Central memory CD8-positive, alpha-beta T cell (primary cell): ENCODE measurements around the gene ABCD2.

Experiments used
- ATAC-seq: fragments of 150-1000 bp; cut with Tn5 transposase; replicated peaks from 2 replicates; pipeline ENCODE4 v1.10.0; 2022; ENCODE audit warnings: mild to moderate bottlenecking, moderate FRiP score, moderate number of reproducible peaks; ENCODE audit not compliant: poor library complexity, severe bottlenecking; ENCODE audit errors: extremely low read depth
- DNase-seq, 2 donors: peaks; one replicate each; pipeline ENCODE4 v3.0.0; 2021; ENCODE audit warnings: low spot score in 2 of 2
- H3K27ac Mint-ChIP-seq: one replicate; pipeline ENCODE4 v1.8.0; 2022; ENCODE audit warnings: low read depth, mild to moderate bottlenecking, moderate library complexity, mixed read lengths
- H3K27me3 Mint-ChIP-seq: one replicate; pipeline ENCODE4 v1.8.0; 2022; ENCODE audit warnings: mixed read lengths
- H3K36me3 Mint-ChIP-seq: one replicate; pipeline ENCODE4 v1.8.0; 2022; ENCODE audit warnings: mild to moderate bottlenecking, moderate library complexity, mixed read lengths; ENCODE audit not compliant: insufficient read depth
- H3K4me1 Mint-ChIP-seq: one replicate; pipeline ENCODE4 v1.8.0; 2022; ENCODE audit warnings: mixed read lengths
- H3K4me3 Mint-ChIP-seq: one replicate; pipeline ENCODE4 v1.8.0; 2022; ENCODE audit warnings: mild to moderate bottlenecking, moderate library complexity, mixed read lengths
- H3K9me3 Mint-ChIP-seq: one replicate; pipeline ENCODE4 v1.8.0; 2022; ENCODE audit warnings: mixed read lengths

ABCD2 gene

DNA sequence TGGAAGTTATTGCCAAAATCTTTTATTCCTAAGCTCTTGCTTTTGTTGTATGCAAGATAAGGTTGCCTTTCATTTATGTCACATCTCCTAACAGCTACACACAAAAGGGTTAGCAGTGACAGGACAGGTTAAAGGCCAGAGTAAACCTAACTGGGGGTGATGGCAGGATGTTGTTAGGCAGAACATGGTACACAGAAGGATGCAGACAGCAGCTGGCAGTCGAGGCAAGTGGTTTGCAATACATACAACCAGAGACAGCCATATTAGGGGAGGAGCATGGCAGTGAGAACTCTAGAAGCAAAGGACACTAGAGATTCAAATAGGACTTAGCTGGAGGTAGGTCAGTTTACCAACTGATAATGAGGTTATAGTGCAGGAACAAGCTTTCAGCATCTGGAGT lies 2.7 kb upstream of the ABCD2 start:
- no peaks in the 10 kb centered on the region for H3K9me3 Mint-ChIP-seq
- no peaks in the 10 kb centered on the region for H3K27me3 Mint-ChIP-seq
- peak overlapping the region; percentile 29 for H3K4me3 Mint-ChIP-seq
- ATAC-seq (no peak), DNase-seq (no peak)
- H3K4me1 Mint-ChIP-seq = peaks cover 36% of the 10 kb centered on the region
- no peak overlapping the region for H3K27ac Mint-ChIP-seq
- peaks cover 14% of the 10 kb centered on the region for H3K36me3 Mint-ChIP-seq

GRCh38 chr12:39621670-39622069 lies 2.1 kb upstream of the ABCD2 start:
- no peak for ATAC-seq
- H3K27ac Mint-ChIP-seq = no peak overlapping the region
- H3K9me3 Mint-ChIP-seq = no peaks in the 10 kb centered on the region
- H3K36me3 Mint-ChIP-seq = peaks cover 14% of the 10 kb centered on the region
- no peak for DNase-seq
- H3K4me3 Mint-ChIP-seq = no peak overlapping the region
- H3K27me3 Mint-ChIP-seq = no peaks in the 10 kb centered on the region
- peaks cover 35% of the 10 kb centered on the region for H3K4me1 Mint-ChIP-seq

DNA sequence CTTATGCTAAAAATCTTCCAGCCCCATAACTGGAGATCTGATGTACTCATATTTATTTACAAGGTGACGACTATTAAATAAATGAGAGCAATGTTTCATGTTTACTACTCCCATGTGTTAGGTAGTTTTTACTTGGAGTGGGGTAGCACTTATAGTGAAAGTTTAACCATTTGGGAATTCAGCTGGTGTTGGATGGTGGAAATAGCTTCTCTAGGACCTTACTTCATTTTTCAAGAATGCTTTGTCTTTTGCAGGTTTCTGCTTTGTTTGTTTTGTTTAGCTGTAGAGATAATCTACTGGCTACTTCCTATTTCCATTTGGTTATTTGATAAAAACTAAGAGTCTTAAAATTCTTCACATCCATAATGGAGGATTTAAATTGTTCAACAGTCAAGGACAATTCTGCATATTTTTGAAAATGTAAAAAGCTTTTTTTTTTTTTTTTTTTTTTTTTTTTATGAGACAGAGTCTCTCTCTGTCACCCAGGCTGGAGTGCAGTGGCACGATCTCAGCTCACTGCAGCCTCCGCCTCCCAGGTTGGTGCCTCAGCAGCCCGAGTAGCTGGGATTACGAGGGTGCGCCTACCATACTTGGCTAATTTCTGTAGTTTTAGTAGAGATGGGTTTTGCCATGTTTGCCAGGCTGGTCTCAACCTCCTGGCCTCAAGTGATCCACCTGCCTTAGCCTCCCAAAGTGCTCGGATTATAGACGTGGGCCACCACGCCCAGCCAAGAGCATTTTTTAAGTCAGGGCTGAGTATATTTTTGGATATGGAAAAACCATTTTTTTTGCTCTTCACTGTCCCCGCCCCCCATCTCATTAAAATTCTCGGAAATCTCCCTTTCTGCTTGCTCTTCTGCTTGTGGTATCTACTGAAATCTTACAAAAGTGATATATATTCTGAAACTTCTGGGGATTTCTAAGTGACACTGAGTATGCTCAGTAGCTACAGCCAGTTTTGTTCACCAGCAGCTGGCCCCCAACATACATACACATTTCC lies 1.4 kb upstream of the ABCD2 start:
- DNase-seq = no peak
- Mint-ChIP-seq H3K4me3 (no peak overlapping the region), H3K27ac (no peak overlapping the region), H3K27me3 (no peaks in the 10 kb centered on the region), H3K4me1 (peaks cover 31% of the 10 kb centered on the region), H3K9me3 (no peaks in the 10 kb centered on the region), H3K36me3 (peaks cover 14% of the 10 kb centered on the region)
- ATAC-seq = no peak

GRCh38 chr12:39619316-39619659 lies 315 bp downstream of the ABCD2 start:
- no peaks in the 10 kb centered on the region for H3K9me3 Mint-ChIP-seq
- H3K4me3 Mint-ChIP-seq = no peak overlapping the region
- peaks cover 34% of the 10 kb centered on the region for H3K4me1 Mint-ChIP-seq
- H3K27ac Mint-ChIP-seq = no peak overlapping the region
- peaks cover 14% of the 10 kb centered on the region for H3K36me3 Mint-ChIP-seq
- no peaks in the 10 kb centered on the region for H3K27me3 Mint-ChIP-seq
- no peak for DNase-seq
- peak; percentile 15 for ATAC-seq

GRCh38 chr12:39618701-39619100 lies 902 bp downstream of the ABCD2 start:
- Mint-ChIP-seq H3K36me3 (peaks cover 14% of the 10 kb centered on the region), H3K9me3 (no peaks in the 10 kb centered on the region)

GRCh38 chr12:39617887-39618286 lies 1.7 kb downstream of the ABCD2 start:
- Mint-ChIP-seq H3K27me3 (no peaks in the 10 kb centered on the region), H3K4me3 (no peak overlapping the region), H3K36me3 (peaks cover 14% of the 10 kb centered on the region), H3K4me1 (peaks cover 44% of the 10 kb centered on the region), H3K27ac (no peak overlapping the region), H3K9me3 (no peaks in the 10 kb centered on the region)
- ATAC-seq (no peak), DNase-seq (no peak)

More at GRCh38 chr12:39618701-39619100, 902 bp downstream of the ABCD2 start:
- ATAC-seq (no peak), DNase-seq (no peak)
- Mint-ChIP-seq H3K27me3 (no peaks in the 10 kb centered on the region), H3K27ac (no peak overlapping the region), H3K4me3 (no peak overlapping the region), H3K4me1 (peaks cover 40% of the 10 kb centered on the region)

DNA sequence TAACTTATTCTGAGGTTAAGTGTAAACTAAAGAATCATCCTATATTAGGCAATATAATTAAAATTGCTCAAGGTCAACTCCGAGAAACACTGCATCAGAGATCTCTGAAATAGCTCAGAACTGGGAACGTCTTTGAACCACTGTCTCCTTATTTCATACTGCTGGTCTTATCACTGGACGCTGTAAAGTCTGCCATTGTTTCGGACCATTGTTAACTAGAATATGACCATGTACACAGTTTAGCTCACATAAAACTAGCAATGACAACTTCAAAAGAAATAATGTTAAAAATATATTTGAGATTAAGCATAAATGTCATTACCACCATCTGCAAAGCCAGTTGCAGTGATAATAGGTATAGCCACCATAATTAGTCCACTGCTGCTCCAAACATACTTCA lies 2.9 kb downstream of the ABCD2 start:
- ATAC-seq (no peak), DNase-seq (no peak)
- Mint-ChIP-seq H3K27ac (peak overlapping the region; percentile 76), H3K9me3 (no peaks in the 10 kb centered on the region), H3K27me3 (no peaks in the 10 kb centered on the region), H3K4me3 (no peak overlapping the region), H3K36me3 (peaks cover 13% of the 10 kb centered on the region), H3K4me1 (peaks cover 38% of the 10 kb centered on the region)

DNA sequence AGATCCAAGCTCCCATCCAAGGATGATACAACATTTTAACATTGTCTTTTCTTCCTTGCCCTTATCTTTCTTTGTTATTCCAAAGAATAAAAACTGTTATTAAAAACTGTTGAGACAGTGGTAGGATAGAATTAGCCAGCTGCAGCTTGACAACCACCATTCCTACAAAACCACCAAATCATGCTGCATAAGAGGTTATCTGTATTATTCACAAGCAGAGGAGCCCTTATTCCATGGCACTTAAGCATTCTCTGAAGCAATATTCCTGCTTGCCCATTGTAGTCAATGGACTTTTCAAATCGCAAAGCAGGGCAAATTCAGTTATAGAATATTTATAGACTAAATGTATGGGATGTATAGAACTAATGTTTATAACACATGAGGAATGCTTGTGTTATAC lies 3.4 kb downstream of the ABCD2 start:
- peaks cover 12% of the 10 kb centered on the region for H3K36me3 Mint-ChIP-seq
- no peaks in the 10 kb centered on the region for H3K27me3 Mint-ChIP-seq
- no peak overlapping the region for H3K4me3 Mint-ChIP-seq
- ATAC-seq (no peak), DNase-seq (no peak)
- peak overlapping the region; percentile 76 for H3K27ac Mint-ChIP-seq
- H3K4me1 Mint-ChIP-seq = peaks cover 39% of the 10 kb centered on the region
- no peaks in the 10 kb centered on the region for H3K9me3 Mint-ChIP-seq

- DNase-seq (no peak), ATAC-seq (no peak)
- Mint-ChIP-seq H3K27ac (no peak overlapping the region), H3K36me3 (peaks cover 6% of the 10 kb centered on the region), H3K4me3 (peak overlapping the region; percentile 55), H3K9me3 (no peaks in the 10 kb centered on the region), H3K4me1 (peaks cover 48% of the 10 kb centered on the region), H3K27me3 (no peaks in the 10 kb centered on the region)
Observed at GRCh38 chr12:39613525-39613924, 6.1 kb downstream of the ABCD2 start.

- no peak overlapping the region for H3K27ac Mint-ChIP-seq
- H3K4me1 Mint-ChIP-seq = peaks cover 48% of the 10 kb centered on the region
- H3K9me3 Mint-ChIP-seq = no peaks in the 10 kb centered on the region
- no peak overlapping the region for H3K4me3 Mint-ChIP-seq
- H3K27me3 Mint-ChIP-seq = no peaks in the 10 kb centered on the region
- H3K36me3 Mint-ChIP-seq = peaks cover 6% of the 10 kb centered on the region
- DNase-seq (no peak), ATAC-seq (no peak)
Observed at GRCh38 chr12:39612250-39612649, 7.4 kb downstream of the ABCD2 start.

- Mint-ChIP-seq H3K4me1 (peaks cover 52% of the 10 kb centered on the region), H3K4me3 (no peak overlapping the region)
- ATAC-seq = no peak
Observed at GRCh38 chr12:39611818-39612217, 7.8 kb downstream of the ABCD2 start.

DNA sequence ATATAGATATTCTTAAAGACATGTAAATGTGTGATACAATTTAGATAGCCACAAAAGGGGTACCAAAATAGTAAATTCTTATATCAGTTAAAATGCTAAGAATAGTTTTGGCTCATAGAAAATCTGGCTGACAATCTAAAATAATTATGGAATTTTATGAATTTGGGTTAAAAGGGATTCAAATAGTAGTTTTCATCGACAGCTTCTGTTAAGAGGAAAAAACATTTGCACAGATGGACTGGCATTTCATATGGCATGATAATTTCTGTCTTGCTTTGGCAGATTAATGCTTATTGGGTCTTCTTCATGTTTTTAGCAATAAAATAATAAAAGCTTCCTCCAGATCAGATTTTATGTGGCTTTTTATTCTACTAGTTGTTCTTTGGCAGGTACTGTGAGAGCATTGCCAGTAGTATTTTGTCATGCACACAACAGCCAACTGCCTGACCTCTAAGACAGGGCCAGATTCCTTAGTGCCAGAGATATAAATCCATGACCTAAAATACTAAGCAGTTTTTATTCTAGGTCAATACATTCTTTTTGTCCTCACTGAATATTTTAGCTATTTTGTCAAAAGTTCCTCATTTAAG lies 9.1 kb downstream of the ABCD2 start:
- no peak for ATAC-seq
- peak overlapping the region; percentile 41 for H3K27ac Mint-ChIP-seq
- no peaks in the 10 kb centered on the region for H3K9me3 Mint-ChIP-seq
- H3K4me3 Mint-ChIP-seq = no peak overlapping the region
- peaks cover 18% of the 10 kb centered on the region for H3K36me3 Mint-ChIP-seq
- H3K4me1 Mint-ChIP-seq = peaks cover 62% of the 10 kb centered on the region
- no peak for DNase-seq
- H3K27me3 Mint-ChIP-seq = no peaks in the 10 kb centered on the region

More at GRCh38 chr12:39611818-39612217, 7.8 kb downstream of the ABCD2 start:
- H3K27me3 Mint-ChIP-seq = no peaks in the 10 kb centered on the region
- H3K9me3 Mint-ChIP-seq = no peaks in the 10 kb centered on the region
- no peak overlapping the region for H3K27ac Mint-ChIP-seq
- no peak for DNase-seq
- H3K36me3 Mint-ChIP-seq = peaks cover 10% of the 10 kb centered on the region
